GM12874 (cell line): ENCODE results near the gene COL4A1.

Experiments used
- CTCF ChIP-seq: IDR thresholded peaks from 2 replicates; pipeline ENCODE4 v1.5.1; 2011; ENCODE audit warnings: low read depth, mild to moderate bottlenecking, control low read depth, low read length, moderate library complexity; ENCODE audit not compliant: insufficient read depth

Gene COL4A1

GRCh38 chr13:110329258-110329657 is 22.3 kb upstream of the COL4A1 start:
- no peak for TF ChIP-seq CTCF

GRCh38 chr13:110328573-110328972 is 21.6 kb upstream of the COL4A1 start:
- TF ChIP-seq CTCF, result no peak

- no peak for TF ChIP-seq CTCF
Measured at GRCh38 chr13:110327051-110327721, 20.2 kb upstream of the COL4A1 start.

GRCh38 chr13:110326263-110326904 is 19.4 kb upstream of the COL4A1 start:
- TF ChIP-seq CTCF, result no peak

- no peak for TF ChIP-seq CTCF
Measured at GRCh38 chr13:110324026-110324749, 17.2 kb upstream of the COL4A1 start.

DNA sequence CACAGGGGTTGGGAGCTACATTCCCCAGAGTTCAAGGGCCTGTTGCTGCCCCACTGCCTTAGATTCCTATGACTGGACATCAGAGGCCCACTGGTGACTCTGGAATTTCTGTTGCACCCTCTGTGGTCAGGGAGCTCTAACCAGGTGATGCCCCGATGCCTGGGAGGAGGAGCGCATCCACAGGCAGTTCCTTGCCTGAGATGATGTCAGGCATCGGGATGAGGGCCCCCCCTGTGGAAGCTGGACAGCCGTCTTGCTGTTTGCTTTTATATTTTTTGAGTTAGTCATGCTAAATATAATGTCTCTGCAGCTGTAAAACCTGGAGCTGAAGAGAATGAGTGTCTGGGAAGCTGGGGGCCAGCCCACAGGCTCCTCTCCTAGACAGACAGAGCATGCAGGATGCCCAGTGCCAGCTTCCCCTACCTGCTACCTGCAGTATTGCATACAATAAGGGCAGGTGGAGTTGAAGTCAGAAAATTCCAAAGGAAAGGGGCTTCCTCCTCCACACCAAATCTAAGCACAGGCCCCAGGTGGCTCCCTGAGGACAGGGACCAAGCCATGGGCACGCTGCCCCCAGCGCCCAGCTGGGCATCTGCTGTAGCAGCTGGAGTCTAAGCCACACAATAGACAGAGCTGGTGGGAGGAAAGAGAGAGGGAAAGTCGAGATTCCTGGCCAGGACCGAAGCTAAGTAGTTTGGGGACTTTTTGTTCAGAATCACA is 16.4 kb upstream of the COL4A1 start:
- TF ChIP-seq CTCF, result no peak

DNA sequence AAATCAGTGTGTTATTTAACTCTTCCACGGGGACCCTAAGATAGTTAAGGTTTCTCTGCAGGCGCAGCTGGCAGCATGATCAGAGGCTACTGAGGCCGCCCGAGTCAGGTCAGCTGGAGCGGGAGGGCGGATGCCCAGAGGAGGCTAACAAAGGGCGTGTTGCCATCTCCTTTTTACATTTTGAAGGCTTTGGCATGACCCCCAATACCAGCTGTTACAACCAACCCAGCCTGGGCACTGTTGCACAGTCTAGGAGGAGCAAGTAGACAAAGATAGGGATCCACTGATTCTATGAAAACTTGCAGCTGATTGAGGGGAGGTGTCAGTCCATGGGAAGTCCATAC is 15.8 kb upstream of the COL4A1 start:
- no peak for TF ChIP-seq CTCF
